Endothelial cell of umbilical vein (primary cell): ENCODE measurements around the gene ANKRD31.
"Not testable (repeated sequence)": the region's sequence is repeated elsewhere in the genome, so short reads cannot be mapped to it uniquely, and the experiment has no call there.

Experiments
- EZH2 ChIP-seq: IDR thresholded peaks from 2 replicates; pipeline ENCODE4 v1.6.1; 2012; ENCODE audit warnings: borderline replicate concordance, low read depth, mild to moderate bottlenecking, moderate library complexity, low read length, inconsistent platforms; ENCODE audit not compliant: severe bottlenecking
- FOS ChIP-seq: IDR thresholded peaks from 2 replicates; pipeline ENCODE4 v1.6.1; 2011; ENCODE audit warnings: mild to moderate bottlenecking, low read length, moderate library complexity, borderline replicate concordance; ENCODE audit not compliant: insufficient read depth
- POLR2A ChIP-seq: IDR thresholded peaks from 2 replicates; pipeline ENCODE4 v1.6.1; 2012; ENCODE audit warnings: low read depth, mild to moderate bottlenecking, control low read depth, low read length
- TF ChIP-seq, protein P1 (sequence below), 2 donors: IDR thresholded peaks; 1 replicate in 1 of 2; 2 replicates in 1 of 2; pipeline ENCODE4 v1.5.1; 2011; ENCODE audit warnings: low read length in 2 of 2, mild to moderate bottlenecking in 2 of 2, moderate library complexity in 2 of 2, control low read depth in 1 of 2, inconsistent platforms in 1 of 2, low read depth in 1 of 2; ENCODE audit not compliant: insufficient read depth in 1 of 2; ENCODE audit errors: extremely low read depth in 1 of 2
- TF ChIP-seq, protein P2 (sequence below): IDR thresholded peaks from 2 replicates; pipeline ENCODE4 v1.6.1; 2011; ENCODE audit not compliant: insufficient read depth, insufficient read length

DNA sequence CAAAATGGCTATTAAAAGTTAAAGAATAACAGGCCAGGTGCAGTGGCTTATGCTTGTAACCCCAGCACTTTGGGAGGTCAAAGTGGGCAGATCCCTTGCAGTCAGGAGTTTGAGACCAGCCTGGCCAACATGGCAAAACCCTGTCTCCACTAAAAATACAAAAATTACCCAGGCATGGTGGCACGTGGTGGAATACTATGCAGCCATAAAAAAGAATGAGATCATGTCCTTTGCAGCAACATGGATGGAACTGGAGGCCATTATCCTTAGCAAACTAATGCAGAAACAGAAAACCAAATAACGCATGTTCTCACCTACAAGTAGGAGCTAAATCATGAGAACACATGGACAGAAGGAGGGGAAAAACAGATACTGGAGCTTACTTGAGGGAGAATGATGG lies 15.9 kb downstream of the ANKRD31 start:
- TF ChIP-seq, protein P1, sequence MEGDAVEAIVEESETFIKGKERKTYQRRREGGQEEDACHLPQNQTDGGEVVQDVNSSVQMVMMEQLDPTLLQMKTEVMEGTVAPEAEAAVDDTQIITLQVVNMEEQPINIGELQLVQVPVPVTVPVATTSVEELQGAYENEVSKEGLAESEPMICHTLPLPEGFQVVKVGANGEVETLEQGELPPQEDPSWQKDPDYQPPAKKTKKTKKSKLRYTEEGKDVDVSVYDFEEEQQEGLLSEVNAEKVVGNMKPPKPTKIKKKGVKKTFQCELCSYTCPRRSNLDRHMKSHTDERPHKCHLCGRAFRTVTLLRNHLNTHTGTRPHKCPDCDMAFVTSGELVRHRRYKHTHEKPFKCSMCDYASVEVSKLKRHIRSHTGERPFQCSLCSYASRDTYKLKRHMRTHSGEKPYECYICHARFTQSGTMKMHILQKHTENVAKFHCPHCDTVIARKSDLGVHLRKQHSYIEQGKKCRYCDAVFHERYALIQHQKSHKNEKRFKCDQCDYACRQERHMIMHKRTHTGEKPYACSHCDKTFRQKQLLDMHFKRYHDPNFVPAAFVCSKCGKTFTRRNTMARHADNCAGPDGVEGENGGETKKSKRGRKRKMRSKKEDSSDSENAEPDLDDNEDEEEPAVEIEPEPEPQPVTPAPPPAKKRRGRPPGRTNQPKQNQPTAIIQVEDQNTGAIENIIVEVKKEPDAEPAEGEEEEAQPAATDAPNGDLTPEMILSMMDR (IDR thresholded peaks at IDR 0.05; ENCODE audit: extremely low read depth in 1 of 2, insufficient read depth in 1 of 2, low read depth in 1 of 2, low read length in 2 of 2): not testable (repeated sequence)
- not testable (repeated sequence) for TF ChIP-seq FOS, POLR2A, EZH2
- TF ChIP-seq, protein P2, sequence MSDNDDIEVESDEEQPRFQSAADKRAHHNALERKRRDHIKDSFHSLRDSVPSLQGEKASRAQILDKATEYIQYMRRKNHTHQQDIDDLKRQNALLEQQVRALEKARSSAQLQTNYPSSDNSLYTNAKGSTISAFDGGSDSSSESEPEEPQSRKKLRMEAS: not testable (repeated sequence)
